Measurements from ENCODE around the gene CGB5. TPM values are rescaled to one million over a fixed set of nuclear protein-coding genes. Genes with fewer than 3 reads are reported as not detected.

The CGB5 gene
- total and polyA plus RNA-seq, 2 donors (not counting 1 experiment from before 2014, with no cell fraction given): not detected

DNA sequence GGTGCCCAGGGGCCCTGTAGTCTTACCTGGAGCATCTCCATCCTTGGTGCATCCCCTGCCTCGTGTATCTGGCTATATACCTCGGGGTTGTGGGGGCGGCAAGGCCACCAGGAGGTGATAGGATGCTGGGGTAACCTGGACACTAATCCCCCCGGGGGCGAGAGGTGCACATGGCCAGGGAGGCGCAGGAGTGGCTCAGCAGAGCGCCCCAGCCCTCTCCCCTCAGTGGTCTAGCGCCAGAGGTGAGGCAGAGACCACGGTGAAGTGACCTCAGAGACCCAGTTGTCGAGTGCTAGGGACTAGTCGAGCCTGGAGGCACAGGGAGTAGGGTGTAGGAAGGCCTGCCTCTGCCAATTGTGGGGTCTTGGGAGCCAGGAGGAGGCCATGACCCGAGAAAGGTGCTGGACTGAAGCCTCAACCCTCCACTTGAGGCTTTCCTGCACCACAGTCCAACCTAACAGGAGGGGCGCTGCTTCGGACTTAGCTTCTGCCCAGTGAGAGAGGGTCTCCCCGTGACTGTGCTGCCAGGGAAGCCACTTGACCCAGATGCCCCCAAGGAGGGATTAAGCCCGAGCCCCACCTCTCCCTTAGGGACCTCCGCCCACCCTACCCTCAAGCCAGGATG is 26.5 kb upstream of the CGB5 start, which contains the start of gene LHB:
LHB (minus strand) TSS at position 51 of the 625 bp plus-strand sequence; CDS start at position 41, 10 bp downstream.
- Histone ChIP-seq H3K4me1 (ENCODE audit: control insufficient read depth in 2 of 2, insufficient read depth in 2 of 2, low read length in 2 of 2) (peaks cover 25 to 40% of the 10 kb centered on the region in 2 donors), H2AFZ (ENCODE audit: insufficient read depth, low read depth, low read length, poor library complexity, severe bottlenecking) (peak within 1 kb of the TSS; percentile 88), H3K9me3 (ENCODE audit: control extremely low read depth in 1 of 3, control insufficient read depth in 2 of 3, insufficient read depth in 1 of 3, low read length in 2 of 3) (no peaks in the 10 kb centered on the region), H3K4me3 (ENCODE audit: control extremely low read depth in 1 of 5, extremely low read depth in 1 of 5, insufficient read depth in 1 of 5, low read depth in 2 of 5, low read length in 4 of 5) (peak within 1 kb of the TSS in 4 of 5 experiments; percentile 52 to 73 (median 60)), H3K79me2 (ENCODE audit: control insufficient read depth, insufficient read depth, low read length) (no peaks in the 10 kb centered on the region), H3K27me3 (replicated peaks in 1 of 4; ENCODE audit: control extremely low read depth in 1 of 4, control insufficient read depth in 3 of 4, insufficient read depth in 4 of 4, low read length in 3 of 4) (peaks cover 0 to 9% (median 2%) of the 10 kb centered on the region in 4 experiments), H3K9ac (ENCODE audit: low read length) (peak within 1 kb of the TSS; percentile 72), H3K4me2 (replicated peaks; ENCODE audit: low read depth, low read length, poor library complexity, severe bottlenecking) (peak within 1 kb of the TSS; percentile 99), H3K27ac (ENCODE audit: low read length in 2 of 2) (peak within 1 kb of the TSS in 1 of 2 donors; percentile 30), H4K20me1 (ENCODE audit: control insufficient read depth, insufficient read depth, low read length, poor library complexity, severe bottlenecking) (no peaks in the 10 kb centered on the region), H3K36me3 (replicated peaks in 1 of 2; ENCODE audit: control extremely low read depth in 1 of 2, control insufficient read depth in 1 of 2, extremely low read depth in 1 of 2, insufficient read depth in 2 of 2, low read length in 1 of 2) (peaks cover 0 to 9% of the 10 kb centered on the region in 2 experiments)
- no peaks in the 10 kb centered on the region for H3K9me3 Mint-ChIP-seq (ENCODE audit: insufficient read depth)
- TF ChIP-seq, protein P1, sequence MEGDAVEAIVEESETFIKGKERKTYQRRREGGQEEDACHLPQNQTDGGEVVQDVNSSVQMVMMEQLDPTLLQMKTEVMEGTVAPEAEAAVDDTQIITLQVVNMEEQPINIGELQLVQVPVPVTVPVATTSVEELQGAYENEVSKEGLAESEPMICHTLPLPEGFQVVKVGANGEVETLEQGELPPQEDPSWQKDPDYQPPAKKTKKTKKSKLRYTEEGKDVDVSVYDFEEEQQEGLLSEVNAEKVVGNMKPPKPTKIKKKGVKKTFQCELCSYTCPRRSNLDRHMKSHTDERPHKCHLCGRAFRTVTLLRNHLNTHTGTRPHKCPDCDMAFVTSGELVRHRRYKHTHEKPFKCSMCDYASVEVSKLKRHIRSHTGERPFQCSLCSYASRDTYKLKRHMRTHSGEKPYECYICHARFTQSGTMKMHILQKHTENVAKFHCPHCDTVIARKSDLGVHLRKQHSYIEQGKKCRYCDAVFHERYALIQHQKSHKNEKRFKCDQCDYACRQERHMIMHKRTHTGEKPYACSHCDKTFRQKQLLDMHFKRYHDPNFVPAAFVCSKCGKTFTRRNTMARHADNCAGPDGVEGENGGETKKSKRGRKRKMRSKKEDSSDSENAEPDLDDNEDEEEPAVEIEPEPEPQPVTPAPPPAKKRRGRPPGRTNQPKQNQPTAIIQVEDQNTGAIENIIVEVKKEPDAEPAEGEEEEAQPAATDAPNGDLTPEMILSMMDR (IDR thresholded peaks at IDR 0.05): no peak
- no peak for TF ChIP-seq EZH2 (IDR thresholded peaks at IDR 0.05; ENCODE audit: borderline replicate concordance, insufficient read depth, low read depth, low read length, poor library complexity, severe bottlenecking)
- peak within 1 kb of the TSS; percentile 89 for H3K4me3 Mint-ChIP-seq
- H3K27me3 Mint-ChIP-seq: no peaks in the 10 kb centered on the region
- ChIA-PET POLR2A (interaction anchor here (0.6 to 1.5 kb wide), 3 partner anchors 17 to 130 kb away, joined by 3 to 7 read pairs (median 3); partner anchors contain the start of gene RUVBL2), CTCF (interaction anchor here (0.6 to 1.9 kb wide), 6 partner anchors 10 to 181 kb away, joined by 3 to 10 read pairs (median 4); partner anchors contain the start of genes GYS1, LIN7B and RUVBL2)
- intact Hi-C loops (cut with micrococcal nuclease): no loop called here
- H3K27ac Mint-ChIP-seq: peak within 1 kb of the TSS; percentile 67
- ATAC-seq (ENCODE audit: low read depth): no peak
- peaks cover 34% of the 10 kb centered on the region for H3K4me1 Mint-ChIP-seq
- 79% methylated on average over 10 of the region's 17 CpGs for WGBS (ENCODE audit: insufficient coverage)
- DNase-seq: no peak
